GM19025 (cell line): ENCODE results near the gene PRDM8.
"Not testable (repeated sequence)": the region's sequence is repeated elsewhere in the genome, so short reads cannot be mapped to it uniquely, and the experiment has no call there.

Source experiments
- ATAC-seq: cut with Tn5 transposase; IDR thresholded peaks from one replicate; pipeline ENCODE4 v1.9.1; 2021; ENCODE audit warnings: mild to moderate bottlenecking, low read depth, moderate library complexity; ENCODE audit not compliant: unreplicated experiment

PRDM8 gene

DNA sequence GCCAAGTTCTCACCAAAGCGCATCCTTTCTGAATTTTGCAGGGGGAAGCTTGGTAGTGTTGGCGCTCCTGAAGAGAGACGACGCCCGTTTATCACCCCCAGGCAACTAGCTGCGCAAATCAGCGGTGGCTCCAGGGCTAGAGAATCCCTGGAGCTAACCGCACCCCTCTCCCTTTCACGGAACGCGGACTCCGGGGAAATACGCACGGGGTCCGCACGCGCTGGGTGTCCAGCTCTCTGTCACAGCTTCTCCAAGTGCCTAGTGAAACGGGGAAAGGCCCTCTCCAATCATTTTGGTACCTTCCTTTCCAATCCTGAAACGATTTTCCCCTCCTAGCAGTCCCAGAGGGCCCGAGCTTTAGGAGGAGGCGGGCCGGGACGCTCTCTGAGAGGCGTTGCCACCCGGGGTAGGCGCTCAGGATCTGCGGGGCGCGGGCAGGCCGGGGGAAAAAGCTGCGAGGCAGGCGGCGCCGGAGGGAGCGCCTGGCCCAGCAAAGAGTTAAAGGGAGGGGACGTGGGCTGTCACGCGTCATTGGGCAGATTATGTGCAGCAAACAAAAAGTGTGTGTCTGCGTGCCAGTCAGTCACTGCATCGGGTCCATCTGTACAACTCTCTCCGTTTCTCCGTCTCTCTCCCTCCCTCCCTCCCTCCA, at the start of gene PRDM8:
TSS of gene PRDM8 (plus strand) at position 582 of the 652 bp plus-strand sequence. CDS start 2,578 bp downstream, outside the sequence.
- no peak for ATAC-seq

DNA sequence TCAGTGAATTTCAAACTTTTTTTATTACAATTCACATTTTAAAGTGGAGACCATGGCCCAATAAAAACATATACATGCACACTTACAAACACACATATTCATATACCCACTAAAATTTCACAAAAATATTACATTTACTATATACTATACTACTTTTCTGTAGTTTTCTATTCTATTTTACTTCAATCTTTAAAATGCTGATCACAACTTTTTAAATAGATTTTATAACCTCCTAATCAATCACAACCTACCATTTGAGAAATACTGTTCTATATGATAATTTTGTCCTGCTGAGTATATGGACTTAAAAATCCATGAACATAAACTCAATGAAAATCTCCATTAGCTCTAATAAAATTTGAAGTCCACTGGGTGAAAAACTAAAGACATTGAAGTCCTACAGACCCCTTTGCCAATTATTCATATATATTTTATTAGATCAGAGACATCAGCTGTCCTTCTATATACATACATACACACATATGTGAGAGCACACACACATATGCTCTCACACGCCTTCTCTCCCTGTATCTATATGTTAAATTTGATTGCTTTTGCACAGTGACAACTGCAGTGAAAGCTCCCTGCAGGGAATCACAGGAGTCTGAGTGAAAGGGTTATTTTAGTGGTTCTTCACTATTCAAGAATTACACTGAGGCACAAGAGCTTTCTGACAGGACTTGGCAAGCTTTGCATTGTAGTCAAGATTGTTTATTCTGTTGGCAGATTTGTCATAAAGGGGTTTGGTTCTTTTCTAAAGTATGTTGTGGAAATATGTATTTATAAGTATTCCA, 46.7 kb upstream of the PRDM8 start:
- no peak for ATAC-seq

DNA sequence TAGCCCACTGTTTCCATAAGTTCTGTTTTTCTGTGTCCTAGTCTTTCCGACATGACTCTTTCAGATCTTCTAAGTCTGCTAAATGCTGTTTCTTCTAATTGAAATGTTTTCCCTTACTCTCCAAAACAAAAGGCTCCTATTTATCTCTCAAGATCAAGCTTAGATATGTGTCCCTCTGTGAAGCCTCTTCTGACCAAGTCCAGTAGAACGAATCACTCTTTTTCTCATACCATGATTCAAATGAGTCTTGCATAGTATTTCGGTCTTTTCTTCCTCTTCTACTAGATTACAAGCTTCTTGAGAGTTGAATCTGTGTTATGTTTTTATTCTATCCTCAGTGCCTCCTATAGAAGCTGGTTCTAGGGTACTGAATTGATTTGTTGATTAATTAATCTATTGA, 45.3 kb upstream of the PRDM8 start:
- ATAC-seq = no peak

DNA sequence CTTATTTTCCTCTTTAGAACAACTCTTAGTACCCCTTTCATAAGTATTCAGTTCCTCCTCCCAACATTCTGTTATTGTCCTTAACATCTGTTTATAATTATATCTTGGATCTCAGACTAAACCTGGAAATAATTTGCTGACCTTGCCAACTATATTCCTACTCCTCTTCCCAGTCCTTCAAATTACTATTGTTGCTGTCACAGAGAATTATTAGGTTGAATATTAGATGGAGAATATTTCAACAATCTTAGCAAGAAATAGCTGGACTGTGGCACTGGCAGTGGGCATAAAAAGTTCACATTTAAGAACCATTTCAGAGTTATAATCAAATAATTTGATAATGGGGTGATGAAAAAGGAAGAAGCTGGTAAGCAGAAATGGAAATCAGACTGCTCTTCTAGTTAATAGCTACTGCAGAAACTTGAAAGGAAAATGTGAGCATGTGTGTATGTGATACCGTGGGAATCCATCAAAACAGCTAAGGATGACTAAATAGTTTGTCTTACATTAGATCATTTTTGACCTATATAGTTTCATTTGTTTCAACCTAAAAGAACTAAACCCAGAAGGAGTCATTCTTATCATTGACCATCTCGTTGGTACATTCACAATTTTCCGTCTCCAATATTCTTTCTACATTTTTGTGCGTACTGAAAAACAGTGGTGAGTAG, 43.3 kb upstream of the PRDM8 start:
- ATAC-seq = no peak

DNA sequence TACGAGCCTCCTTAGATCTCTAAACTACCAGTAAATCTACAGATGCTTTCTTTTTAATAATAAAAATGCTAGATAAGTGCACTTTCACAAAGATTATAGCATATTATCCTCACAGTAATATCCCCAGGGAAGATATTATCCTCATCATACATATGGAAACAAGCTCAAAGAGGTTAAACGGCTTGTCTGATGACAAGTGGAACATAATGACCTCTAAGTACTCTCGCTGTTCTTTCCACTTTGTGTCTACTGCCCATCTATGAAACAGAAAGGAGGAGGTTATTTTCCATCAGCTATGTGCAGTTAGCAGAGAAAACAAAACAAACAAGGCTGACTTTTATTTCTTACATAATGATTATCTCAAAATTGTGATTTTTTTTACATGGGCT, 42.8 kb upstream of the PRDM8 start:
- no peak for ATAC-seq

DNA sequence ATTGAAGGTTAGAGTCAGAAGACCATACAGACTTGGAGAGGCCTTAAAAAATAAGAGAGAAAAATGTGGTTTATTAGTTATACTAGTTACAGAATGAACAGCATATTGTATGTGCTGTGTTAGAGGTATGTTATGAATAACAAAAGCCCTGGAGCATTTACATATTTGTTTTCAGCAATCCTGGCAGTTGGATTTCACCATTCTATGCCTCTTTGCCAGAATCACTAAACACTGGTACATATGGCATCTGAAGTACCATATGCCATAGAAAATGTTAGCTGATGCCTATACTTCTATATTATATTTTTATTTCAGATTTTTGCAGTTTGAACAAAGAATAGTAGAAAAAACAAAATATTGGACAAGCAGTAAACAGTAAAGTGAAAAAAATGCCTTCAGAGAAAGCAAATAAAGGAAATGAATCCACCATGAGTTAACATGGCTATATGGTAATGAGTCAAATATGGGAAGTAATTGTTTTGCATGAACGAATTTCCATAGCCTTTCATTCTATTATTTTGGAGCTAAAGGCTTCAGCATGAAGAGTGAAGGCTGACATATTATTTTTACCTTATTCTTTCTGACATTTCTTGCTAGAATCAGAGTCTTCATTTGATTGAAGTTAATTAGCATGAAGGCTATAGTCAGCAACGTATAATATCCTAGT, 41.9 kb upstream of the PRDM8 start:
- ATAC-seq = no peak

DNA sequence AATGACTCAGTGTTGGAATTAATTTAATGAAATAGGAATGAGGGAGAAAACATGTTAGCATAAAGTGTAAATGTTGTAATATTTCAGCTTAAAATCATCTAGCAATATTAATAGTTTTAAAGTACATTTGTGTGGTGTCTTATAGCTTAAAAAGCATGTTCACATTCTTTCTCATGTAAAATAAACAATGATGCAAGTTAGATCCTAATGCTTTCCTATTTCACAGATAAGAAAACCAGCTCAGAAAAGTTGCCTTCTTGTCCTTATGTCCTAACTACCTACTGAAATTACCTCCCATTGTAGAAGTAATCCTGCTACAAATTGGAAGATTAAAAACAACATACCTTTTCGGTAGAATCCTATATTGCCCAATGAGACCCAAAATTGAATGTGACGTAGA, 40.9 kb upstream of the PRDM8 start:
- no peak for ATAC-seq

DNA sequence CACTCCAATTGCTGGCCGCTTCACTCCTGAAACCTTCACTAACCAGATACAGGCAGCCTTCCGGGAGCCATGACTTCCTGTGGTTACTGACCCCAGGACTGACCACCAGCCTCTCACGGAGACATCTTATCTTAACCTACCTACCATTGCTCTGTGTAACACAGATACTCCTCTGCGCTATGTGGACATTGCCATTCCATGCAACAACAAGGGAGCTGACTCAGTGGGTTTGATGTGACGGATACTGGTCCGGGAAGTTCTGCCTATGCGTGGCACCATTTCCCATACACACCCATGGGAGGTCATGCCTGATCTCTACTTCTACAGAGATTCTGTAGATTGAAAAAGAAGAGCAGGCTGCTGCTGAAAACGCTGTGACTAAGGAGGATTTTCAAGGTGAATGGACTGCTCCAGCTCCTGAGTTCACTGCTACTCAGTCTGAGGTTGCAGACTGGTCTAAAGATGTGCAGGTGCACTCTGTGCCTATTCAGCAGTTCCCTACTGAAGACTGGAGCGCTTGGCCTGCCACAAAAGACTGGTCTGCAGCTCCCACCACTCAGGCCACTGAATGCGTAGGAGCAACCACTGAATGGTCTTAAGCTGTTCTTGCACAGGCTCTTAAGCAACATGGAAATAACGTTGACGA, 35.8 kb upstream of the PRDM8 start:
- no peak for ATAC-seq

DNA sequence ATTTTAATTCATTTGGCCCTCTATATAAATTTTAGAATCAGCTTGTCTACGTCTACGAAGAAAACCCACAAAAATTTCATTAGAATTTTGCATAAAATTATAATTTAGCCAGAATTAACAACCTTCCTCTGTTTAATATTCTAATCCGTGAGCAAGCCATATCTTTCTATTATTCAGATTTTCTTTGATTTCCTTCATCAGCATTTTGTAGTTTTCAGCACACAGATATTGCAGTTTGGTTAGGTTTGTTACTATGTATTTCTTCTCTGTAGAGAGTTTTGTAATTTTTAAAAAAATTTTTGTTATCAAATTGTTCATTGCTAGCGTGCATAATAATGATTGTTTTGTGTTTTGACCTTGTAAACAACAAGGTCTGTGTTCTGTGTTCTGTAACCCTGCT, 34.9 kb upstream of the PRDM8 start:
- no peak for ATAC-seq

DNA sequence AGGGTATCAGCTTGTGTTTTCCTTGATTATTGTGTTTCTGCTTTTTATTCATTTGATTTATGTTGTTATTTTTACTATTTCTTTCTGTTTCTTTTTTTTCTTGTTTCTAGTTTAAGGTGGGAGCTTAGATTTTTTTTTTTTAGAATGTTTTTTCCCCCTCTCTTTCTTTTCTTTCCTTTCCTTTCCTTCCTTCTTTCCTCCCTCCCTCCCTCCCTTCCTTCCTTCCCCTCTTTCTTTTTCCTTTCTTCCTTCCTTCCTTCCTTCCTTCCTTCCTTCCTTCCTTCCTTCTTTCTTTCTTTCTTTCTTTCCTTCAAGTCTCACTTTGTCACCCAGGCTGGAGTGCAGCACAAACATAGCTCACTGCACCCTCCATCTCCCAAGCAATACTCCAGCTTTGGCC, 31.4 kb upstream of the PRDM8 start:
- no peak for ATAC-seq

DNA sequence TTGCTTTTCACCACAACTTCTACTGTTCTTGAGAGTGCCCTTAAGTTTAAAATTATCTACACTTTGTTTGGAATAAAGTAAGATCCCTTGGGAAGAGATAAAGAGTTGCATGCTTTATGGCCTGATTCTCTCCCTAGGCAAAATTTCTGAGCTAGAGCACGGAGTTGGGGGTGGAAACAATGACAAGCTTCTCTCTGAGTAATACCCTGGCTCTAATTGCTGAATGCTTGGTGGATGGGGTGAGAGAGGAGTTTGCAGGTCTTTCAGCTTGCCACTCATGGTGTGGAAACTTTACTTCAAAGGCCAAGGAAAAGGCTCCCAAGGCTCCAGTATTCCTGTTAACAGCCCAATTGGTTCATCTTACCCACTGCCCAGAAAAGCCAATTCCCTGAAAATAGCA, 26.1 kb upstream of the PRDM8 start:
- no peak for ATAC-seq

DNA sequence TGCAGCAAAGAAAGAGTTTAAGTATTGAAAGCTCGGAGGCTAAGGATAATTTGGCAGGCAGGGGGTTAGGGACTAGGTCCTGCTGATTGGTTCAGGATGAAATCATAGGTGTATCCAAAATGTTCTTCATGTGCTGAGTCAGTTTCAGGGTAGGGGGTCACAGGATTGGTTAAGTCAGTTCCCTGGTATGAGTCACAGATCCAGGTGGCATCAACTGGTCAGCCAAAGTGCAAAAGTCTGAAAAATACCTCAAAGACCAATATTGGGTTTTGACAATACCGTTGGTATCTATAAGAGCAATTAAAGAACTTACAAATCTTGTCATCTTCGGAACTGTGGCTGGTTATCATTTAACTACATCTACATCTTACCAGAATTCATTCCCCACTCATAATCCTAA, 25.6 kb upstream of the PRDM8 start:
- ATAC-seq = no peak

DNA sequence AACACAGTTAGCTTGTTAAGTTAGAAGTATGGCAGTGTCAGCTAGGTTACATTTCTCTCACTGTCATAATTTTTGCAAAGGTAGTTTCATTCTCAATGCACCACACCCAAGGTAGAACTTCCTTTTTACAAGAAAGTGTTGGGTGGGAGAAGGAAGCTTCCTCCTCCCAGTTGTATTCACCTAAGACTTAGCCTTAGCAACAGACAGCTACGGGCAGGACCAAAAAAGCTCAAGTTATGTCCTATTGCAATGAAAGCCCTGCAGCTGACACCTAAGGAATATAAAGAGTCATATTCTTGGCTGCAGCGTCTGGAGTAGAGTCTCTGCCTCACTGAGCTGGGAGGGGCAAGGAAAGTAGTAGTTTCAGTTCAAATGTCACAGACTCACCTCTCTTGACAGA, 25.1 kb upstream of the PRDM8 start:
- no peak for ATAC-seq

DNA sequence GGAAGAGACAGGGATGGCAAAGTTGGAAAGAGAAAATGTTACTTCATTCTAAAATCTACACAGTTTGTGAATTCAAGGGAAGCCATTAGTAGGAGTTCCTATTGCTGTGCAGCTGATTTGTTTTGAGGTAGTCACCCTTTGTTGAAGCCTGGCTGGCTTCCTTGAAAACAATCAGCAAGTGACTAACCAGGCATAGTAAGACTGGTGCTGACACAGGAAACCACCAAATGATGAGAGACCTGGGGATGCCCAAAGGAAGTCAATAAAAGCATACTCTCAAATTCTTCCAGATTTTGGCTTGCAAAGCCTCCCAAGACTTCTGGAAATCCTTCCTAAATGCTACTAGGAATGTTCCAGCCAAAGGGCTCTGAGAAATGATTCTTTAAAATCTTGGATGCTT, 23.9 kb upstream of the PRDM8 start:
- peak; percentile 75 for ATAC-seq

DNA sequence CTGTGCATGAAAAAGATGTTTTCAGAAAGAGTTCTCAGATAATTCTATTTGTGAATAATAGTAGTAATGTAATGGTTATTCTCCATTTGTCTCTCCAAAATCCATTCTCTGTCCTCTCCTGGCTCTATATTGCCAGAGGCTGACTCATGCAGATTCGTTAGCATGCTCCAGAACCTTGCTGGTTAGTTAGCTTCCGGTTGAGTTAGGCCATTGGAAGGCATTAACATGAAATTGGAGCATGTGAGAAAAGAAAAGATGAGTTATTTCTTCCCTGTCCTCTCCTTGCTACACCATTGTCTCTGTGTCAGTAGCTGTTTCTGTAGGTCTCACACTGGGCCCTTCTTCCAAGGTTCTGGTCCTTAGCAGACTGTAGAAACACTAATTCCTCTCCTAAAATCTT, 23.5 kb upstream of the PRDM8 start:
- ATAC-seq = no peak

DNA sequence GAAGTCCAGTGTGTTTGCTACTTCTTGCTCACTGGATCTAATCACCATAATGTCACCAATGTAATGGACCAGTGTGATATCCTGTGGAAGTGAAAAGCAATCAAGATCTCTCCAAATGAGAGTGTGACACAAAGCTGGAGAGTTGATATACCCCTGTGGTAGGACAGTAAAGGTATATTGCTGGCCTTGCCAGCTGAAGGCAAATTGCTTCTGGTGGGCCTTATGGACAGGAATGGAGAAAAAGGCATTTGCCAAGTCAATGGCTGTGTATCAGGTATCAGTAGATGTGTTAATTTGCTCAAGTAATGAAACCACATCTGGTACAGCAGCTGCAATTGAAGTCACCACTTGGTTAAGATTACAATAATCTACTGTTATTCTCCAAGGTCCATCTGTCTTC, 19.5 kb upstream of the PRDM8 start:
- ATAC-seq = not testable (repeated sequence)

DNA sequence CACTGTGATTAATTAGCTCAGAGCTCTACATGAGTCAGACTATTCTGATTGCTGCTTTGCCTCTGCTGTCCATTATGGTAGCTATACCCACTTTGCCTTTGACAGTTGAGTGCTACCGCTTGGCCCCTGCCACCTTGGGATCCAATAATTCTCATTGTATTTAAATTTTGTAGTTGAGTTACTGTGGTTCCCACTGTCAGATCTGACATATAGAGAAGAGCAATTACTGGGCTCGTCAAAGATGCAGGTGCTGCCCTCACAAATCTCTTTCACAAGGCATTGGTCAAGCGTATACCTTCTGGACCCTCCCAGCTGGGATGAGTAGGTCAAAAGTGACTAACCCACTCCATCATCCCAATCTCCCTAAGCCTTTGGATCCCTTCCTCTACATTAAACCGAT, 18.3 kb upstream of the PRDM8 start:
- ATAC-seq = no peak

DNA sequence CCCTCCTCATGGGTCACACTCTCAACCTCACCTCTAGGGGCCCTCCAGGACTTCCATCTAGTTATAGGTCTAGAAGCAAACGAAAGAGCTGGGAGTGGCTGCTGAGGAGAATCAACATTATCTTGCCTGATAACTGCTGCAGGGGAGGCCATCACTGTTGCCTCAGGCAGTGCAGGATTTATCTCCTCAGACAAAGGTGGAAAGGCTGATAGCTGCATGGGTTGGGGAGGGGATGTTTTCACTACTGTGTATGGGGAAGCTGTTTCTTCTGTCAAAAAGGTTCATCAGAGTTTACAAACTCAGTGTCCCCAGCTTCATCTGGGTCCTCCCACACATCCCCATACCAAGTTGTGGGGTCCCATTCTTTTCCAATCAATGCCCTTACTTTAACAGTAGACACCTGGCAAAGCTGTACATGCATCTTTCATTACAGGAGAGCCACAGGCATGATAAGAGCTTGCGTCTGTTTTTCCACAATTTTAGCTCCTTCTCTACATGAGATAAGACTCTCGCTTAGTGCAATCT, 17.6 kb upstream of the PRDM8 start:
- no peak for ATAC-seq

DNA sequence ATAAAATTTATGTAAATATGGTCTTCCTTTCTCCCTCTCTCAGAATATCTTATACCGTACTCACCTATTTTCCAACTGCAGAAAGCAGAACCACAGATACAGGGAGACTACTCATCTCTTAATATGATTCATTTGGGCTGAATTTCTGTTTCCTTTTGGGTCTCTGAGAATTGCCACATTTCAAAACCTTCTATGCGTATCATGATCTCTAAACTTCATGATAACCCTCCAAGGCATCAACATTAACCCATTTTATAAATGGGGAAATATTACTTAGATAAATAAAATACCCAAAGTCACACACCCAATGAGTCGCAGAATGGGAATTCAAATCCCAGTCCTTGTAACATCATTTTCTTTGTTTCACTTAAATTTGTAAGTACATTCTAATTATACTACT, 16.6 kb upstream of the PRDM8 start:
- ATAC-seq = no peak

DNA sequence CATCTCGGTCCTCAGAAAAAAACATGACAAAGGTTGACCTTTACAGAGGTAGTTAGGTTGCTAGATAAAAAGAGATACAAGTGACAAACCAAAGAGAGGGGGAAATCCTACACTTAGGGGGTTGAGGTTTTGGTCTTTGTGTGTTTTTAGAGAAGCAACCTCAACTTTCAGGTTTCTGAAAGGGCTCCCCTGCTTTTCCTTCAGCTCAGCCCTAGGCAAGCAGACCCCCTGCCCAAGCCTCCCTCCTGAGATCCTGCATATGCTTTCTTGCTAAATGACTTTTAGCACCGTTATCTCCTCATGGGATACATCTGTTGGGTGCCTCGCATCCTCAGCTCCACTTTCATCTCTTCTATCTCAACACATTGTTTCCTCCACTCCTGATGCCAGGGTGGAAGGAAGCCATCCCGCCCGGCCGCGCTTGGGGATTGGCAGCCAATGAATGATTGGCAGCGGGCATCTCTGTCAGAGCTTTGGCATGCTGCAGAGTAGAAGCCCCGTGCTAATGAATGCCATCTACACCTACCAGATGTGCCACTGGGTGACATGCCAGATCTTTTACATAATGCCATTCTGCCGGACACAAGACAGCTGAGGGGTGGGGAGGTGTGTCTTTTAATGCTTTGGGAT, 15.0 kb upstream of the PRDM8 start:
- peak; percentile 23 for ATAC-seq
